Measurements from ENCODE around the gene EIF3B. TPM values are rescaled to one million over a fixed set of nuclear protein-coding genes. Genes with fewer than 3 reads are reported as not detected.
A peak's percentile ranks its signal among the peaks of the same experiment; 100 is the strongest.

The EIF3B gene
- total RNA-seq, 1 donor from 2014 or later, result 213 TPM

GRCh38 chr7:2403014-2403717 lies 48.5 kb downstream of the EIF3B start, which contains the start of gene CHST12:
Gene CHST12, plus strand, starts transcription at chr7:2403611. Its CDS starts 29,029 bp downstream, at chr7:2432640.
- Histone ChIP-seq H3K36me3 (ENCODE audit: insufficient read depth, low read length) (no peaks in the 10 kb centered on the region), H3K27ac (ENCODE audit: low read depth, low read length) (peak within 1 kb of the TSS; percentile 47), H3K4me2 (ENCODE audit: low read length) (peak within 1 kb of the TSS; percentile 86), H3K9me3 (ENCODE audit: insufficient read depth, low read depth, low read length) (no peaks in the 10 kb centered on the region), H3K27me3 (ENCODE audit: insufficient read depth, low read length) (no peaks in the 10 kb centered on the region), H3K4me1 (ENCODE audit: insufficient read depth, low read length) (peaks cover 21% of the 10 kb centered on the region), H4K20me1 (ENCODE audit: insufficient read depth, low read length) (peaks cover 28% of the 10 kb centered on the region), H2AFZ (ENCODE audit: low read depth, low read length) (peak within 1 kb of the TSS; percentile 80), H3K9ac (ENCODE audit: low read length) (peak within 1 kb of the TSS; percentile 87), H3K4me3 (ENCODE audit: insufficient read depth, low read depth, low read length) (peak within 1 kb of the TSS; percentile 68), H3K79me2 (ENCODE audit: insufficient read depth, low read length) (peaks cover 19% of the 10 kb centered on the region)
- H3K4me1 Mint-ChIP-seq (ENCODE audit: low read depth, unreplicated experiment), result peaks cover 27% of the 10 kb centered on the region
- peak within 1 kb of the TSS; percentile 84 for H3K4me3 Mint-ChIP-seq (ENCODE audit: unreplicated experiment)
- no peaks in the 10 kb centered on the region for H3K27me3 Mint-ChIP-seq (ENCODE audit: low read depth, unreplicated experiment)
- no peak for TF ChIP-seq EZH2 (IDR thresholded peaks at IDR 0.05; ENCODE audit: insufficient read depth, low read length)
- TF ChIP-seq CTCF (IDR thresholded peaks at IDR 0.05; ENCODE audit: insufficient read depth, low read depth, low read length), result no peak
- no peaks in the 10 kb centered on the region for H3K9me3 Mint-ChIP-seq (ENCODE audit: unreplicated experiment)
- FAIRE-seq (no peak), DNase-seq (ENCODE audit: low read depth) (peak; percentile 70)
- H3K27ac Mint-ChIP-seq (ENCODE audit: unreplicated experiment), result peak within 1 kb of the TSS; percentile 59
- no peaks in the 10 kb centered on the region for H3K36me3 Mint-ChIP-seq (ENCODE audit: low read depth, unreplicated experiment)

- peaks cover 21% of the 10 kb centered on the region for H3K4me1 ChIP-seq (ENCODE audit: insufficient read depth, low read length)
- peak overlapping the region; percentile 87 for H3K9ac ChIP-seq (ENCODE audit: low read length)
- peak overlapping the region; percentile 27 for H3K27ac Mint-ChIP-seq (ENCODE audit: unreplicated experiment)
- H3K36me3 ChIP-seq (ENCODE audit: insufficient read depth, low read length), result no peaks in the 10 kb centered on the region
- H3K9me3 ChIP-seq (ENCODE audit: insufficient read depth, low read depth, low read length), result no peaks in the 10 kb centered on the region
- peaks cover 36% of the 10 kb centered on the region for H4K20me1 ChIP-seq (ENCODE audit: insufficient read depth, low read length)
- peak overlapping the region; percentile 86 for H3K4me2 ChIP-seq (ENCODE audit: low read length)
- FAIRE-seq (no peak), DNase-seq (ENCODE audit: low read depth) (no peak)
- H3K27me3 ChIP-seq (ENCODE audit: insufficient read depth, low read length), result no peaks in the 10 kb centered on the region
- H3K27ac ChIP-seq (ENCODE audit: low read depth, low read length), result peak overlapping the region; percentile 47
- peak overlapping the region; percentile 63 for H3K4me3 ChIP-seq (ENCODE audit: insufficient read depth, low read depth, low read length)
- peaks cover 19% of the 10 kb centered on the region for H3K79me2 ChIP-seq (ENCODE audit: insufficient read depth, low read length)
- no peaks in the 10 kb centered on the region for H3K9me3 Mint-ChIP-seq (ENCODE audit: unreplicated experiment)
- H3K4me1 Mint-ChIP-seq (ENCODE audit: low read depth, unreplicated experiment), result peaks cover 30% of the 10 kb centered on the region
- TF ChIP-seq EZH2 (IDR thresholded peaks at IDR 0.05; ENCODE audit: insufficient read depth, low read length), result no peak
- TF ChIP-seq CTCF (IDR thresholded peaks at IDR 0.05; ENCODE audit: insufficient read depth, low read depth, low read length), result no peak
- H3K4me3 Mint-ChIP-seq (ENCODE audit: unreplicated experiment), result peak overlapping the region; percentile 84
- H3K36me3 Mint-ChIP-seq (ENCODE audit: low read depth, unreplicated experiment), result no peaks in the 10 kb centered on the region
- H3K27me3 Mint-ChIP-seq (ENCODE audit: low read depth, unreplicated experiment), result no peaks in the 10 kb centered on the region
- H2AFZ ChIP-seq (ENCODE audit: low read depth, low read length), result peak overlapping the region; percentile 77
Measured at GRCh38 chr7:2403718-2404648, 49.4 kb downstream of the EIF3B start.
